Epithelial cell of esophagus (primary cell): ENCODE results near the gene KLHL3.

Experiments used
- DNase-seq: peaks from one replicate; pipeline ENCODE4 v3.0.0; 2010; ENCODE audit warnings: low read depth
- H3K4me3 ChIP-seq: 2 replicates; pipeline ENCODE4 v1.5.1; 2011; ENCODE audit warnings: mild to moderate bottlenecking, low read length, control low read depth
- TF ChIP-seq, protein P1 (sequence below): IDR thresholded peaks from 2 replicates; pipeline ENCODE4 v1.5.1; 2011; ENCODE audit warnings: low read depth, mild to moderate bottlenecking, low read length, control low read depth, inconsistent platforms; ENCODE audit not compliant: insufficient read depth; ENCODE audit errors: missing control alignments

The KLHL3 gene

DNA sequence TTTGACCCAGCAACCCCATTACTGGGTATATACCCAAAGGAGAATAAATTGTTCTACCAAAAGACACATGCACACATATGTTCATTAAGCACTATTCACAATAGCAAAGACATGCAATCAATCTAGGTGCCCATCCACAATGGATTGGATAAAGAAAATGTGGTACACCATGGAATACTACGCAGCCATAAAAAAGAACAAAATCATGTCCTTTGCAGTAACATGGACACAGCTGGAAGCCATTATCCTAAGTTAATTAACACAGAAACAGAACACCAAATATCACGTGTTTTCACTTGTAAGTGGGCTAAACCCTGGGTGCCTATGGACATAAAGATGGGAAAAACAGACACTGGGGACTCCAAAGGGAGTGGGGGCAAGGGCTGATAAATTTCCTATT is 46.6 kb downstream of the KLHL3 start:
- no peak for DNase-seq
- TF ChIP-seq, protein P1, sequence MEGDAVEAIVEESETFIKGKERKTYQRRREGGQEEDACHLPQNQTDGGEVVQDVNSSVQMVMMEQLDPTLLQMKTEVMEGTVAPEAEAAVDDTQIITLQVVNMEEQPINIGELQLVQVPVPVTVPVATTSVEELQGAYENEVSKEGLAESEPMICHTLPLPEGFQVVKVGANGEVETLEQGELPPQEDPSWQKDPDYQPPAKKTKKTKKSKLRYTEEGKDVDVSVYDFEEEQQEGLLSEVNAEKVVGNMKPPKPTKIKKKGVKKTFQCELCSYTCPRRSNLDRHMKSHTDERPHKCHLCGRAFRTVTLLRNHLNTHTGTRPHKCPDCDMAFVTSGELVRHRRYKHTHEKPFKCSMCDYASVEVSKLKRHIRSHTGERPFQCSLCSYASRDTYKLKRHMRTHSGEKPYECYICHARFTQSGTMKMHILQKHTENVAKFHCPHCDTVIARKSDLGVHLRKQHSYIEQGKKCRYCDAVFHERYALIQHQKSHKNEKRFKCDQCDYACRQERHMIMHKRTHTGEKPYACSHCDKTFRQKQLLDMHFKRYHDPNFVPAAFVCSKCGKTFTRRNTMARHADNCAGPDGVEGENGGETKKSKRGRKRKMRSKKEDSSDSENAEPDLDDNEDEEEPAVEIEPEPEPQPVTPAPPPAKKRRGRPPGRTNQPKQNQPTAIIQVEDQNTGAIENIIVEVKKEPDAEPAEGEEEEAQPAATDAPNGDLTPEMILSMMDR: no peak
- no peak overlapping the region for H3K4me3 ChIP-seq

DNA sequence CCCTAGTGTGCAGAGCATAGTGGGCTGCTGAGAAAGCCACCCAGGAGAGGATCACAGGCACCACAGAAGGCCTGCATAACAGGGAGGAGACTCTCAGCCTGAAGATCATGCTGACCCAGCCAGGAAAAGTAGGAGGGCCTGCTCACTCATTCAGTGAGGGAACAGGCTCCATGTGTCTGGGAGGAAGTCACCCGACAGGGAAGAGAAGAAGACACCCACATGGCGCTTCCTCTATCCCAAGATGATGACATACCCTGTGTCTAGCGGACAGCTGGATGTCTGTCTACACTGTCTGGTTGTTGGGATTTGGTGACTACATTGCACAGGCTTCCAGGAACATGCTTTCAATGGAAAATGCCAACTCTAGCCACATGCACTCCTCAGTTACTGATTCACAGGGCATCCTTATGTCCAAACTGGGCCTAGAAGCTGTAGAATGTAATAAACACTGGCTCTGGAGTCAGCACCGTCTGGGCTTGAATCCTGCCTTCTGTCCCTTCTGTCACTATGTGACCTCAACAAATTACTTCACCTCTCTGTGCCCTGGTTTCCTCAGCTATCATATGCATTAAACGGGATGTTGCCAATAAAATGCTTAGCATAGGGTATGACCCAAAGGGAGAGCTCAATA is 47.6 kb downstream of the KLHL3 start:
- no peak for DNase-seq
- H3K4me3 ChIP-seq: no peak overlapping the region
- TF ChIP-seq, protein P1: no peak

DNA sequence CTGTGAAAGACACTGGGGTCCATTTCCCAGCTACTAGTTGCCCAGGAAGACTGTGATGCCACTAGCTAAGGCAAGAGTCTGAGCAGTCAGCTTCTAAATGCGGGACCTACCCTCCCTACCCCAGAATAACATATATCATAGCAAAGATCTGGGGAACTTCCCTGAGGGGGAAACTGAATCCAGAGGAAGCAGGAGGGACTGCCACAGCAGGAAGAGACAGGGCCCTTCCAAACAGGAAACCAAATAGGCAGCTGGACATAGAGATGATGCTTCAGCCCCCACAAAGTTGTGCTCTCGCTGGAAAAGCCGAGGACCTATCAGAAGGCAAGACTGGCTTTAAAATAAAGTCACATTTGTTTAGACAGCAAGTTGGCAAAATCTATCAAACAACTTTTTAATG is 51.1 kb downstream of the KLHL3 start:
- TF ChIP-seq, protein P1: no peak
- H3K4me3 ChIP-seq: no peak overlapping the region
- no peak for DNase-seq

DNA sequence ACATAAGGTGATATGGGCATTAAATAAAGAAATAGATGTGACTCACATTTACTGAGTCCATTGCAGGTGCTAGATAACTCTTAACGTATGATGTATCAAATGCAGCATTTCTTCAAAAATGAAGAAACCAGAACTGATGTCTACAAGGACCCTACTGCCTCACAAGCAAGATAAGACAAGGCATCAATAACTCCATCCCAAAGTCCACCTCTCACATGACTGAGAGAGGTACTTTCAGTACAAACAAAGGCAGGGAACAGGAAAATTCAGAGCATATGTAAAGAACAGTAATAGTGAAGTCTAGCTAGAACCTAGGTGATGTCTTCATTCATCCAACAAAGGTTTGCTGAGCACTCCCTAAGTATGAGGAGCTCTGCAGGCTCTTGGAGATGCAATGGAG is 54.7 kb downstream of the KLHL3 start:
- TF ChIP-seq, protein P1: no peak
- DNase-seq: no peak
- H3K4me3 ChIP-seq: no peak overlapping the region

DNA sequence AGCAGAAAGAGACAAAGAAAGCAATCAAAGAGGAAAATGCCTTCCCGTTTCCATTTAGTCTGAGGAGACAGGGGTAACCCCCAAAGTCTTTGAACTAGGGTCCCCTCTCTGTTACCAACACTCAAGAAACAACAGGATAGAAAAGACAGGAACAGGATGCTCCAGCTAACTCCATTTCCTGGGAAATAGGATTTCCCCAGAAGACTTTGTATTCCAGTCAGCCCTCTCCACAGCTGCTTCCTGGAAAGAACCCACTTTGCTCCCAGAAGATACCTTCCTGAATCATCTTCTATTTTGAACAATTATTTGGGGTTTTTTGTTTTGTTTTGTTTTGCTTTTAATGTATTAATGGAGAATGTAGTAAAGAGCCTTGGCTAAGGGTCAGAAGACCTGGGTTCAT is 56.0 kb downstream of the KLHL3 start:
- TF ChIP-seq, protein P1: no peak
- DNase-seq: no peak

DNA sequence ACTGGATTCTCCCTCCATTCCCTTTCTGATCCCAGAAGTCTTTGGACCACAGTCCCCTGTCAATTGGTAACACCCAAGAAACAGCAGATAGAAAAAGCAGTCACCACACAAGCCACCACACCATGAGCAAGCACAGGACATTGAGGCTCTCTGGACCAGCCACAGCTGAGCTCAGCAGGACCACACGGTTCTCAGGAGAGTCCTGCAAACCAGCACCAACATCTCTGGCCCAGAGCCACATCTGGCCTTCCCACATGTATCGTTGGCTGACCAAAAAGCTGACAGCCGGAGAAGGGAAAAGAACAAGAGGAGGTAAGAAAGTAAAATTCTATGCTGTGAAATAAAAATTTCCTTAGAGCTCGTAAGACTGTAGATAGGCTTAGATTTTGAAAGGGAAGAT is 56.7 kb downstream of the KLHL3 start:
- no peak for DNase-seq
- TF ChIP-seq, protein P1: no peak
- H3K4me3 ChIP-seq: no peak overlapping the region

More for the DNA sequence above, 56.0 kb downstream of the KLHL3 start:
- no peak overlapping the region for H3K4me3 ChIP-seq

DNA sequence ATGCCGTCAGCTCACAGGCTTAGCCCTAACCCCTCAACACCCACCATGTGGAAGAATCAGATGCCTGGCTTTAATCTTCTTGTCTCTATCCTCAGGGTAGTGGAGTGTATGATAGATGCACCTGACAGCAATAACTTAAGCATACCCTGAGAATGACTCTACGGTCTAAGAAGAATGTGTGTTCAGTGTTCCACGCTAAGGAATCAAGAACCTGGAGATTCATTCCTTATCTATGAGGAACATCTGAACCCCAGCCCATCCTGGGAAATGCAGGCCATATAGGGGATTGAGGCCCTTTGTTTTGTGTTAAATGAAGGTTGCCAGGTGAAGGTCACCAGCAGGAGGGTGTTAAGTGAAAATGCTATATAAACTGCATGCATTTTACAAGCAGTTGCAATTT is 63.0 kb downstream of the KLHL3 start:
- DNase-seq: no peak
- H3K4me3 ChIP-seq: no peak overlapping the region
- TF ChIP-seq, protein P1: no peak
